Caco-2 (cell line): Measurements from ENCODE around the gene OSBPL10. TPM values are rescaled to one million over a fixed set of nuclear protein-coding genes. Genes with fewer than 3 reads are reported as not detected.
A peak's percentile ranks its signal among the peaks of the same experiment; 100 is the strongest.

Source experiments
- BruUV-seq: library from RNA; stranded (reverse); fragments of 400-500 nt; replicated peaks from 2 replicates; lab custom pipeline; 2021; lab: Mats Ljungman, UMichigan
- CTCF ChIA-PET: fragments of 300-600 bp; sonication (Branson Sonifier 250); formaldehyde crosslinking; loops from one replicate; lab custom pipeline; 2022; ENCODE audit warnings: antibody characterized with exemption; lab: Charles Lee
- POLR2A ChIA-PET: fragments of 300-600 bp; sonication (Branson Sonifier 250); formaldehyde crosslinking; loops from one replicate; lab custom pipeline; 2022; ENCODE audit warnings: antibody characterized with exemption; lab: Charles Lee
- DNase-seq, 2 experiments: peaks; one replicate each; pipeline versions ENCODE4 v3.0.0 to v3.0.0-alpha.2; 2020 to 2022
- H3K27me3 ChIP-seq: replicated peaks from 2 replicates; pipeline ENCODE4 v1.6.0; 2011; ENCODE audit warnings: low read length; ENCODE audit not compliant: control insufficient read depth, insufficient read depth
- H3K36me3 ChIP-seq: 2 replicates; pipeline ENCODE4 v1.5.1; 2011; ENCODE audit warnings: low read length; ENCODE audit not compliant: control insufficient read depth, insufficient read depth
- H3K4me1 ChIP-seq: fragments of 250-450 bp; sonication (Bioruptor Pico); 2 replicates; pipeline ENCODE4 v1.5.1; 2020; ENCODE audit warnings: mild to moderate bottlenecking
- H3K4me3 ChIP-seq: 2 replicates; pipeline ENCODE4 v1.5.1; 2011; ENCODE audit warnings: low read depth, mild to moderate bottlenecking, control low read depth, low read length
- H3K9me3 ChIP-seq: fragments of 250-450 bp; sonication (Bioruptor Pico); 2 replicates; pipeline ENCODE4 v1.5.1; 2020; ENCODE audit warnings: mild to moderate bottlenecking, moderate library complexity
- H3K27ac Mint-ChIP-seq: one replicate; pipeline ENCODE4 v1.8.0; 2022; ENCODE audit warnings: mixed read lengths; ENCODE audit not compliant: unreplicated experiment
- H3K27me3 Mint-ChIP-seq: one replicate; pipeline ENCODE4 v1.8.0; 2022; ENCODE audit warnings: mixed read lengths; ENCODE audit not compliant: insufficient read depth, unreplicated experiment
- H3K36me3 Mint-ChIP-seq: one replicate; pipeline ENCODE4 v1.8.0; 2022; ENCODE audit warnings: mild to moderate bottlenecking, mixed read lengths; ENCODE audit not compliant: insufficient read depth, unreplicated experiment
- H3K4me1 Mint-ChIP-seq: one replicate; pipeline ENCODE4 v1.8.0; 2022; ENCODE audit warnings: low read depth, mixed read lengths; ENCODE audit not compliant: unreplicated experiment
- H3K4me3 Mint-ChIP-seq: one replicate; pipeline ENCODE4 v1.8.0; 2022; ENCODE audit warnings: mild to moderate bottlenecking, moderate library complexity, mixed read lengths; ENCODE audit not compliant: unreplicated experiment
- H3K9me3 Mint-ChIP-seq: one replicate; pipeline ENCODE4 v1.8.0; 2022; ENCODE audit warnings: mixed read lengths; ENCODE audit not compliant: unreplicated experiment
- CTCF ChIP-seq, 2 experiments: fragments of 200-600 bp in 1 of 2; IDR thresholded peaks; 1 replicate in 1 of 2; 2 replicates in 1 of 2; pipeline versions ENCODE4 v1.5.1 to v1.8.0; 2011 to 2022; ENCODE audit warnings: antibody characterized with exemption in 1 of 2, control low read depth in 1 of 2, inconsistent platforms in 1 of 2, low read depth in 1 of 2, low read length in 1 of 2, mild to moderate bottlenecking in 1 of 2, moderate library complexity in 1 of 2; ENCODE audit not compliant: insufficient read depth in 1 of 2, severe bottlenecking in 1 of 2, unreplicated experiment in 1 of 2
- intact Hi-C: fragments of 100-400 bp; cut with micrococcal nuclease; formaldehyde crosslinking; loops from one replicate; pipeline ENCODE4 v1.10.0; 2022; ENCODE audit not compliant: unreplicated experiment
- total RNA-seq: library from RNA; stranded (reverse); gene quantifications from 2 replicates; pipeline ENCODE4 v1.2.3, GENCODE V29; 2022

Gene OSBPL10
- total RNA-seq, 1 experiment from 2014 or later: 71.2 TPM

- H3K36me3 Mint-ChIP-seq: peaks cover 17% of the 10 kb centered on the region
- no peak for DNase-seq
- H3K4me1 Mint-ChIP-seq: peaks cover 29% of the 10 kb centered on the region
- peak overlapping the region; percentile 13 for H3K27ac Mint-ChIP-seq
- no TSS peak for BruUV-seq
- Histone ChIP-seq H3K36me3 (no peaks in the 10 kb centered on the region), H3K4me3 (no peak overlapping the region), H3K9me3 (peaks cover 5% of the 10 kb centered on the region; the same call in 1 of the 2 replicates), H3K4me1 (peaks cover 45% of the 10 kb centered on the region), H3K27me3 (no peaks in the 10 kb centered on the region)
- CTCF ChIA-PET: no interaction called here
- H3K27me3 Mint-ChIP-seq: no peaks in the 10 kb centered on the region
- H3K9me3 Mint-ChIP-seq: peaks cover 5% of the 10 kb centered on the region
- POLR2A ChIA-PET: no interaction called here
- TF ChIP-seq CTCF (IDR thresholded peaks at IDR 0.05; ENCODE audit: insufficient read depth in 1 of 2, low read depth in 1 of 2, low read length in 1 of 2, severe bottlenecking in 1 of 2, unreplicated experiment in 1 of 2): no peak
- H3K4me3 Mint-ChIP-seq: no peak overlapping the region
- intact Hi-C loops: no loop called here
Measured at GRCh38 chr3:31925271-31925630, 55.8 kb downstream of the OSBPL10 start.

- ChIA-PET CTCF (no interaction called here), POLR2A (no interaction called here)
- no peaks in the 10 kb centered on the region for H3K27me3 Mint-ChIP-seq
- Histone ChIP-seq H3K9me3 (peaks cover 6% of the 10 kb centered on the region; the same call in 1 of the 2 replicates), H3K4me3 (no peak overlapping the region), H3K4me1 (peaks cover 49% of the 10 kb centered on the region), H3K27me3 (no peaks in the 10 kb centered on the region), H3K36me3 (no peaks in the 10 kb centered on the region)
- H3K36me3 Mint-ChIP-seq: peaks cover 22% of the 10 kb centered on the region
- BruUV-seq: no TSS peak
- no peak for TF ChIP-seq CTCF (IDR thresholded peaks at IDR 0.05; ENCODE audit: insufficient read depth in 1 of 2, low read depth in 1 of 2, low read length in 1 of 2, severe bottlenecking in 1 of 2, unreplicated experiment in 1 of 2)
- peak overlapping the region; percentile 98 for H3K27ac Mint-ChIP-seq
- peaks cover 10% of the 10 kb centered on the region for H3K9me3 Mint-ChIP-seq
- no peak overlapping the region for H3K4me3 Mint-ChIP-seq
- DNase-seq: no peak
- intact Hi-C loops: no loop called here
- H3K4me1 Mint-ChIP-seq: peaks cover 34% of the 10 kb centered on the region
Measured at GRCh38 chr3:31924610-31925270, 56.3 kb downstream of the OSBPL10 start.

- Histone ChIP-seq H3K4me3 (peak overlapping the region; percentile 13; the same call in 1 of the 2 replicates), H3K9me3 (peaks cover 6% of the 10 kb centered on the region; the same call in 1 of the 2 replicates), H3K27me3 (no peaks in the 10 kb centered on the region), H3K4me1 (peaks cover 63% of the 10 kb centered on the region), H3K36me3 (no peaks in the 10 kb centered on the region)
- H3K9me3 Mint-ChIP-seq: peaks cover 14% of the 10 kb centered on the region
- H3K27ac Mint-ChIP-seq: peak overlapping the region; percentile 98
- intact Hi-C loops: loop anchor here (1.0 to 2.0 kb wide), 3 partner anchors 18 to 58 kb away; partner anchors contain the start of genes OSBPL10 and ZNF860
- H3K27me3 Mint-ChIP-seq: no peaks in the 10 kb centered on the region
- no peak for TF ChIP-seq CTCF (IDR thresholded peaks at IDR 0.05; ENCODE audit: insufficient read depth in 1 of 2, low read depth in 1 of 2, low read length in 1 of 2, severe bottlenecking in 1 of 2, unreplicated experiment in 1 of 2)
- peak; percentile 59 to 81 for DNase-seq
- peaks cover 50% of the 10 kb centered on the region for H3K4me1 Mint-ChIP-seq
- ChIA-PET POLR2A (interaction anchor here (0.5 to 1.3 kb wide), 2 partner anchors 16 to 413 kb away, joined by 3 read pairs; no protein-coding TSS in a partner anchor), CTCF (interaction anchor here (1.2 kb wide), 1 partner anchor 31 kb away, joined by 3 read pairs; no protein-coding TSS in a partner anchor)
- peak overlapping the region; percentile 70 for H3K4me3 Mint-ChIP-seq
- H3K36me3 Mint-ChIP-seq: peaks cover 26% of the 10 kb centered on the region
- BruUV-seq: no TSS peak
Measured at GRCh38 chr3:31922962-31923361, 58.1 kb downstream of the OSBPL10 start.
